ENCODE data around the gene MYOZ2.

The MYOZ2 gene

DNA sequence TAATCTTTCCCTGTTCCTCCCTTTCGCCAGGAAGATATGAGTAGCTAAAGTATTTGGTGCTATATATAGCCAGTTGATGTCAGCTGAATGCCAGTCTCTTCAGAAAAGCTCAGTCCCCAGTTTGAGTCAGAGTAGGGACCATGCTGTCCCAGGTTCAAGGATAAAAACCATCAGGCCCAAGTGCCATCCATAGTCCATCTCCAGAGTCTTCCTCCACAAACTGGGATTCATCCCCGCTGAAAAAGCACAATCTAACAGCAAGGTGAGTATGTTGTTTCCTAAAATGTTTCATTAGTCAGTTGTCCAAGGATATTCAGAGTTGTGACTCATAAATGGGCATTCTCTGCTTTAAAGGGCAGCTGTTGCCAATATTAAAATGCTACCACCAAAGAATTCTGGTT lies at the start of gene MYOZ2:
Gene MYOZ2, plus strand, starts transcription at position 112 of the 401 bp plus-strand sequence. CDS start 694 bp downstream, outside the sequence.
- no peak for DNase-seq

DNA sequence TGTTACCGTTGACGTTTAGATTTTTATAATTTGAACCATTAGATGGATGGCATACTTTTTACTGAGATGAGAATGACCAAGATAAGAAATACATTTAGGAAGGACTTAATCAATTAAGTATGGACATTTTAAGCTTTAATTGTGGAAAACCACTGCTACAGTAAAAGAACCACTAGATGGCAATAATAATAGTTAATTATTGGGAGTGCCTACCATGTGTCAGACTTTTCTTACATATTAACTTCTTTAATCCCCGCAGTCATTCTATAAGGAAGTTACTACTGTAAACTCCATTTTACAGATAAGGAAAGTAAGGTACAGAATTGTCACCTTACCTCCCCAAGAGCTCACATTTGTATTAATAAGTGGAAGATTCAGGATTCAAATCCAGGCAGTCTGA lies 48.5 kb upstream of the MYOZ2 start:
- DNase-seq: no peak

DNA sequence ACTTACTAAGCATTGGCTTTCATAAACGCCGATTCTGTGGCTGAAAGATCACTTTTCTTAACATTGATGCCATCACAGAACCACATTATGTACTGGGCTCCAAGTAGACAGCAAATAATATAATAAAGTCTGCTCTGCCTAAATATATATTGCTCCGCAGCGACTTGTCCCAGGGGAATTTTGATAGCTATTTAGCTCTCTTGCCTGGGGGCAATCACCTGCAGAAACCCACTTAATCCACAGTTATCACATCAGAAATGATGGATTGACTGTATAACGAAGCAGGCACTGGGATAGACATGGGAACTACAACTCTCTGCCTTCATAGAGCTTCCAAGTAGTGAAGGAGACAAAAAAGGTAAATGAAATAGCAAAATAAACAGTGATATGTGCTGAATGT lies 48.0 kb upstream of the MYOZ2 start:
- no peak for DNase-seq

DNA sequence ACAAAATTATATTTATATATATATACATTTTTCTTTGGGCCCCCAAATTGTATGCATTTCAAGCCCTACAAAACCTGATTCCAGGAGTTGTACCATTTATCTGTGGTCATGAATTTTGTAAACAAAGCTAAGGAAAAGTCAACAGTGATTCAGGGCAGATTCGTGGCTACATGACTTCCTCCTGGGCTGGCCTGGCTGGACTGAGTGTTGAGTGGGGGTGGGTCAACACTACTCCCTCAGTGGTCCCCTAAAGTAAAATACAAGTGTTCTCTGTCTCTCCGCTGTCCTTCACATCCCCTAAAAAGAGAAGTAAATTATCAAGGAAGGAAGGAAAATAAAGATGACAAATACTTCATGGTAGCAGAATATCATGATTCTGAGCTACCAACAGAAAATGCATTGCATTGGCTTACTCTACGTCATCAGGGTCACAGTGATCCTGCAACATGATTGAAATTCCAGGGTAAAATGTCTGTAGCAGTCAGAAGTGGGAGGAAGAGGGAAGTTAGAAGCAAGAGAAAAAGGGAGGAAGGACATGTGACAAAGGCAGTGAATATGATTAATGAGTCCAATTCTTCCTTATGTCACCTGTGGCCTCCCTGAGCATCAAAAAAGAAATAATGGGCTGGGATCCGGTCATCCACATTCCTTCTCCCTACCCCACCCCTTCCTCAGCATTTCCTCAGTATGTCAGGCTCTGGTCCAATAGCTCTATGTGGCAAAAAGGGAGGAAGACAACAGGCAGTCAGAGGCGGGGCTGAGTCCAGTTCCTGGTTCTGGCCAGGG lies 42.4 kb upstream of the MYOZ2 start:
- DNase-seq: no peak

DNA sequence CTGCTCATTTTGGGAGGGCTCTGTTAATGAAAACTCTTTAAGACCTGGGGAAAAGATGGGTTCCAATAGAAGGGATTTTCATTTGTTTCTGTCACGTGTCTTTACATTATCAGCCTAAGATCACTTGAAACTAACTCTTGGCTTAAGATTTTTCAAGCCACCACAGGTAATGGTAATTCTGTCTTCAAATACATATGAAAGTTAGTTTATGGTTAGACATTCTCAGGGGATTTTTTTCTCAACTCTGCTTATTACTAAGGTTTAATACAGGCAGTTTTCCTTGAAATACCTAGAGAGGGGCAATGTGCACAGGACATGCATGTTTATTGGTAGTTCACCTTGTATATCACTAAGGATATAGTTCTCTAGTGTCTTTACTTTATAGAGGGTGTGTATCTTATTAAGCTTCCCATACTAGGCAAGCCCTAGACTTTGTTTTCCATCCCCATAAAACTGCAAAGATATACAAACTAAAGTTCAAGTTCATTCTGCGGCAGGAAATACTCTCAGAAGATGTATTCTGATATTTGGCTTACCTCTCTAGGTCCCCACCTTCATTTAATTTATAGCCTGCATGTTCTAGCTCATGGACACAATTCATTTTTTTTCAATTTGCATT lies 38.2 kb upstream of the MYOZ2 start:
- no peak for DNase-seq

DNA sequence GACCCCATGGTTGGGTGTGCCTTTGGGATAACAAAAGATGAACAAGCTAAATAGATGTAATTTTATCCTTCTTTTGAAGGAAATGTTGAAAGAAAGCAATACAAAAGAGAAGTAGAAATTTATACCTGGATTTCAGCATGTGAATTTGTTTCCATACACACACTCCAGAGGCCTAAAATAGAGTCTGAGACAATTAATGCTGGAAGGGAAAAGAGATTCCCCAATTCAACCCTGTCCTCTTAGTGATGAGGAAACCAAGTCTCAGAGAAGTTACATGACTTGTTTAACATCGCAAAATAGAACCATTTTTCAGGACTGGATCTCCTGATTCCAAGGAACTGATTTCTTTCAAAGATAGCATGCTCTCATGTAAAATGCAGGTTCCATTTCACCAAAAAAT lies 37.3 kb upstream of the MYOZ2 start:
- no peak for DNase-seq

DNA sequence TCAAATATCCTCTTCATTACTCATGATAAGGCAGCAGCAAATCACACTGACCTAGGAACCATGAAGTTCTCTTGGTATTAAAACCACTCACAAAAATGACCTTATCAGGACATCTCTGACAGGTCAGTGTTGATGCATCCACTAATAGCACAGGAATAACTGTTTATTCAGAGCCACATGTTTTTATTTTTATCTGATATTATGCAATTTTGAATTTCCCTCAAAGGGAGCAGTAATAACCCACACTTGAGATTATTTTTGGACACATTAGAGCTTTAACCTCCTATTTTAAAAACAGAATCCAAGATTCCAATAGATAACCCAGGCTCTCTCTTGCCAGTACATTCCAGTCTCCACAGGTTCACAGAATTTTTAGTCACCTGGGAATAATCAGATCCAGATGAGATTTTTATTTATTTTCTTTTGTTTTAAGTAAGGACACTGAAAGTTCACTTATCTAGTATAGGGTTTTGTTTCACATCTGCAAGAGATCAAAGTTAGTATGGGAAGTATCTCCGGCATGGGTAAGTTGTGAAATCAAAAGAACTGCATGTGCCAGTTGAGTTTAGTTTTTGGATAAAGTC lies 36.3 kb upstream of the MYOZ2 start:
- DNase-seq: no peak

DNA sequence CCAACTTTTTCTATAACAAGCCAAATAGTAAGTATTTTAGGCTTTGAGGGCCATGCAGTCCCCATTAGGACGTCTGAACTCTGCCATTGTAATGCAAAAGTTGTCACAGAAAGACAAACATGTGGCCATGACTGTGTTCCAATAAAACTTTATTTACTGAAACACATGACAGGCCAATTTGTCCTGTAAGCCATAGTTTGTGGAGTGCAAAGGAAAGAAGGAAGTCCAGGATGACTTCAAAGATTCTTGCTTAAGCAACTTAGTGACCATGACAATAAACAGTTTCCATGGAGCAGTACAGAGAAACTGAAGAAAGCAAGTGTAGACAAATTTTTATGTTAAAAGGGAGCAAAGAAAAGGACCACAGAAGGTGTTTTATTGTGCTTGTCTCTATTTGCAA lies 35.0 kb upstream of the MYOZ2 start:
- no peak for DNase-seq

DNA sequence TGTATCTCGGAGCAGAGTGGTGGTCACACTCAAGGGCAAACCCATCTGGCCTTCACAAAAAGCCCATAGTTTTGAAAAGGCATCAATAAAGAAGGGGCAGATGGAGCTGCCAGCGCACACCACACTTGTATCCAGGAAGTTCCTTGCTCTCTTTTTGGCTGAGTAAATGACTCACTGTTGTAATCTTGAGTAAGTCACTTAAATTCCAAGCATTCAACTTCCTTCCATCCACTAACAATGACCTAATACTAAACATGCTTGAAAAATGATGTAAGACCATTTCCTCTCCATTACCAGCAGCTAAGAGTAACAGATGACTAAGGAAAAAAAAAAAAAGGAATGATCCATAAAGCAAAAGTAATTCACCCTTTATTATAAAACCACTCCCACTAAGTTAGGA lies 32.4 kb upstream of the MYOZ2 start:
- no peak for DNase-seq

DNA sequence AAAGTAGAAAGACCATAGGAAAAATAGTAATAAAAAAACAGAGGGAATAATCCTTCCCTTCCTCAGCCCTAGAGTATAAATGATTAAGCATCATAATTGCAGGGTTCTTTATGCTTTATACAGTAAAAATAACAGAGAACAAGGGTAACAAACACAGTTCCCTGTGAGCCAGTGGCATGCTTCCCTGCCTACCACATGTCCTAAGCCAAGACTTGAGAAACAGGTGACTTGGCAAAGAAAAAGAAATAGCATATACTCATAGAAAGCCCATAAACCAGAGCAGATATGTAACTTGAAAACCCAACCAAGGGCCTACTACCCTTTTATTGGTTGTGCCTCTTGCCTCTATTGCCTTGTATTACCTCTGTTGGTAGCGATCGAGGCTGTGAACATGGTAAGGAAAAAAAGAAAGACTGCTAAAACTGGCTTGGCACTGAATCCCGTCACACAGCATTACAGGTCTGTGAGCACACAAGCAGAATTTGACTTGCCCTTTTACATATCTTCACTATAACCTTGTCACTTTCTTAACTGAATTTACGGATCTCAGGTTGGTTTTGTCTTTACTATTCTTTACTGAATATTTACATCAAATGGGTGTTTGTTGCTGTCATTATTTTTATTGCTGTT lies 30.9 kb upstream of the MYOZ2 start:
- DNase-seq: no peak

DNA sequence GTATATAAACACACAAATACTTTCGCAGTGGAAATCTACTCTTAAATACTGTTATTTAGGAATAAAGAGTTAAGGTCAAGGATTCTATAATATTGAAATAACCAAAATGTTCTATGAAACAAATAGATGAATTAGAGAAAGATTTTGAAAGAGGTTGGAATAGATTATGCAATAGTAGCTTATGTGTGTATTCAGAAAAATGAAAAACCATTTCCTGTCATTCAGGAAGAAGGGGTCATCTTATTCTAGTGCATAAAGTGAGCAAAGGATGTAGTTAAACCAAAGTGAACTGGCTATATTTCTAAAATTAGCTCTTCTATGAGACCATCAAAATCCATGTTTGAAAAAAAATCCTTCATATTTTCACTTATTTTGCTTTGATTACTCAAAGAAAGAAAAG lies 30.0 kb upstream of the MYOZ2 start:
- no peak for DNase-seq

DNA sequence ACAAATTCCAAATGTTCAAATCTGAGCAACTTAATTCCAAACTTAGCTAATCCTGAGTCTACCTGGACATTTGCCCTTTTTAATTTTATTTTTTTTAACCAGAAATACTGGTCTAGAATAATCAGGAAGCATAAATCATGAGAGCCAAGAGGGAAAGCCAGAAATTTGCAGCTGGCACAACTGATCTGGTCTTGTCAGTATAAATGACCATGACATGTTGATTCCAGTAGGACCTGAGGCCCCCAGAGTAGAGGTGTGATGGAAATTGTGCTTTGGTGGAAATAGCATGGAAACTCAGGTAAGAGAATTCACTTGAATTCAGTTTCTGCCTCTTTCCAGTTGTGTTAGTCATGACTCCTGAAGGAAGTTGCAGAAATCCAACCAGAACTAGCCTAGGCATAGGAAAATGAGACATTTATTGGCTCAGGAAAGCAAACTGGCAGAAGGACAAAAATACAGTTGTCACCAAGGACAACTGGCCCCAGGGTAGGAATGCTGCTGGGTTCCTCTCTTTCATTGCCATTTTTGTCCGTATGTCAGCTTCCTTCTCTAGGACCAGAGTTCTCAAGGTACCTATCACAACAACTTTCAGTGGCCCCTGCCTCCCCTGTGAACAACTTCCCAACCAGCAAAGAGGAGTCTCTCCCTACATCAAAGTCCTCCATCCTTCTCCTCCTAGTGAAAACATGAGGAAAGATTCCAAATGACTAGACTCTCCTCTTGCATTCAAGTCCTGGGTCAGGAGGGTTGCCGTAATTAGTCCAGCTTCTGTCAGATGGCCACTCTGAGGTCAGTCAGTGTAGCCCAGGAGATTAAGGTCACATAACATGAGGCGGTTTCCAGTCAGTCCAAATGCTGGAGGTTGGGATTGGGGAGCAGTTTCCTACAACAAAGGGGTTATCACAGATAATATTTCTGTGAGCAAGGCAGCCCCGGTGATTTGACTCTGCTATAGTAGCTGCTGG lies 29.3 kb upstream of the MYOZ2 start:
- DNase-seq: no peak

DNA sequence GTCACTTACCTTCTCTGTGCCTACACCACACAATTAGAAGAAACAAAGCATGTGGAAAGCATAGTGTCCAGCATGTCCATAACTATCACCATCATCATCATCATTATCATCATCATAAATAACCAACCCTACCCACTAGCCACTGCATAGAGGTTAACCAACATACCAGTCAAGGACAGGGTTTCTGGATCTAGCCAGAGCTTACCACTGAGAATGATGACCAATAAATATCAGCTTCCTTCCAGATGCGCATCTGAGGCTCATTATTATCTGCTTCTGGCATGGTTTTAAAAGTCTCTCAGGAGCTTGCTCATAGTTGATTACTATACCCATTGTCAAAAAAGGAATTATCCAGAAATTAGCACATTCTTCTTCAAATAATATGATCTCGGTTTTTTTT lies 25.5 kb upstream of the MYOZ2 start:
- DNase-seq: no peak

DNA sequence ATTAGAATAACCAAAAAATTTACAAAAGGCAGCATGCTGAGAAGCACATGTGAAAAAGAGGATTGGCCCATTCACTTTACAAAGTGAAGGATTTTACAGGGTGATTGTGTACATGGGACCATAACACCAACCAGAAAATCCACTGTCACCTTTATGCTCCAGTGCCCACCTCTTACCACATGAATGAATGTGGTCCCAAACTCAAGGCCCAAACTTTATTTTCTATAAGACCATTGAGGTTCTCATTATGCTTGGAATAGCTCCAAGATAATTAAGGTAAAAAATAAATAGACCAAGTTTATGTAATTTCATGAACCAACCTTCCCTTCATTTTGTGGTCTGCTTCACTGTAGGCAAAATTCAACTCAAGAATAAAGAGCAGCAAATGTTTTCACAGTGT lies 24.3 kb upstream of the MYOZ2 start:
- DNase-seq: no peak

DNA sequence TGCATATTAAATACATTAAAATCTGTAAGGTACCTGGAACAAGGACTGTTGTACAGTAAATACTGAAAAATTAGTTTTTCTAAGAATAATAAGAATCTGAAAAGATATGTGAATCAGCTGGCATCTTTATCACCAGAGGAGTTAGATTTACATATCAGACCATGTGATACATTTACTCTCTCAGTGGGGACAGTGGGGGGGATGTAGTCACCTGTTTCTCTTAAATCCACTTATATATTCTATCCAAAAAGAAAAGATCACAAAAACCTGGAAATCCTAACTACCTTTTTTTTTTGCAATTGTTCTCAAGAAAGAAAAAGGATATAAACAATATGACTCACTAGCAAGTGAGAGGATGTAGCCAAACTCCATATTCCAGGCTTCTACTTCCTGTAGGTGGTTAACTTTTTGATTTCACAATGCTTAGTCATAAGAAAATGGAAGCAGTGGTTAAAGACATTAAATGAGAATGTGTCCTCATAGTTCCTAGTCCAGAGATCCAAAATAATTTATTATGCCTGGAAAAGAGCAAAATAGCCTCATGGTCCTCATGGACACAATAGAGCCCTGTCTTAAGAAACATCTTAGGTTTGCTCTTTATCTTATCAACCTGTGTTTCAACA lies 22.5 kb upstream of the MYOZ2 start:
- no peak for DNase-seq

DNA sequence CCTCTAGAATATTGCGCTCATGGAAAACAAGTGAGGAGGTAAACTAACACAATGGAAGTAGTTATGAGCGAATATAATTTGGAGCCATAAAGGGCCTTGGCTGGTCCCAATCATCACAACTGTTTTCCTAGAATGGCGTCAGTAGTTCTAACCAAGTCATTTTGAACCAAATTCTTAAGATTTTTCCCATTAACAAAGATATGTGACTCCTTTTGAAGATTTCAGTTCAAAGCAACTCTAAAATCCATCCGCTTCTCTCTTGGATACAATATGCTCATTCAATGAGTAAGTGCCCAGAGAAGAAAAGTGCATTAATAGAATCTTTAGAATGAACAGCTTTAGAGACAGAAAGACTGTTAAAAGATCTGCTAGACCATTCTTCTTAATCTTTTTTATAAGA lies 19.6 kb upstream of the MYOZ2 start:
- no peak for DNase-seq

DNA sequence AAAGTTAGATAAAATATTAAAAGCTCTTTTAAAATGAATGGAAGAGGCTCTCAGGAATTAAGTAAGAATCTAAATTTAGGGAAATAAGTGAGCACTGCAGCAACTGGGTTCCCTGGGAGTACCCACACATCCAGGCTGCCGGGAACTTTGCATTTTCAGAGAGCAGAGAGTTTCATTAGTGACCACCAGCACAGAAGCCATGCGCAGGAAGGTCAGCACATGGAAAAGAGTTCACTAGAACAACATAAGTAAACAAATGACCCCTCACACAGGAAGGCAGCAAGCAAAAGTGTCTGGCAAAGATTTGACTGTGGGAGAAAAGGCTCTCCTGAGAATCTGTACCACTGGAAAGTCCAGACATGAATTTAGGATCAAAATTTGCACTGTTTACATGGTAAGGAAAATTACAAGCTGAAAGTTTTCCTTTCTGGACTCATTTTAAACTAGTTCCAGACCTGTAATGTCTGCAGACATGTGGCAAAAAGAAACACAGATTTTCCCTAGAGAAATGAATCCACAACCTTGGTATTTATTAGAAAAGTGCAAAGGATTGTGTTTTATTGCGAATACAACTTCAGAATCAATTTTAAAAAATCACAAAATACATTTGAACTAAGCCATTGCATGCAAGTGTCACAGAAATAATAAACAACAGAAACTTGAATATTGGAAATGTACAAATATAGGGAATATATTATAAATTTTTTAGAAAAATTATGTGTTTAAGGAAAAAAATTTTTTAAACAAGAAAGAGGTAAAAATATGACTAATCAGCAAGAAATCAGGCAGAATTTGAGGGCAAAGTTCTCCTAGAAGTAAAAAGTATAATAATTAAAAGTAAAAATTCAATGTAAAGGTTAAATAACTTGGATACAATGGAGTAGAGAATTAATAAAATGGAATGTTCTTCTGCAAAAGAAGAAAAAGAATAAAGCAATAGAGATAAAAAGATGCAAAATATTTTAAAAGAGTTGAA lies 18.4 kb upstream of the MYOZ2 start:
- no peak for DNase-seq

DNA sequence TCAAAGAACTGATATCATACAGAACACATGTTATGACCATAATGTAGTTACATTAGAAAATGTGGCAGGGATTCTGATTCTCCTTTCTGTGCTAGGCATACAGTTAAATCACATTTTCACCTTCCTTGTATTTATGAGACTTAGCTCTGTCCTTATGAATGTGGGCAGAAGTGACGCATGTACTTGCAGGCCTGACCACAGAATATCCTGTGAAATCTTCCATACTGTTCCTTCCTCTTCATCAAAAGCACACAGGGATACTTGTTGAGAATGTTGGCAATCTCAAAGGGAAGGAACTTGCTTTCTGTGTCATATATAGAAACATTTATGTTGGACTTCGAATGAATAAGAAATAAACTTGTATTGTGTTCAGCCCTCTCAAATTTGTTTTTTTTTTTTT lies 17.2 kb upstream of the MYOZ2 start:
- DNase-seq: no peak

DNA sequence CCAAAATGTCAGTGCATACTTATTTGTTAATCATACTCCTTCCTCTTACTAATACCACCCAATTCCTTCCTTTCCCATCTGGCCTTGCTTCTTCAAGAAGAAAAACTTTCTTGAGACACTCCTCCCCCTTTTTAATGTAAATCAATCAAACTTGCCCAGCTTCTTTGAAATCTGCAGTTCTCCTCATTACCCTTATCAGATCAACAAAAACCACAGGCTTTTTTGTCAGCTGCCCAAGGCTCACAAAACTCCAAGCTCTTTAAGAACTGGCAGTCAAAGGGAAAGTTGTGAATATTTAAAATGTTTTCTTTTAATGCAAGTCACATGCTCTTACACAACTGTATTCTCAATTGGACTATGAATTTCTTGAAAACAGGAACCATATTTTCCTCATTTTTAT lies 11.3 kb upstream of the MYOZ2 start:
- DNase-seq: no peak

DNA sequence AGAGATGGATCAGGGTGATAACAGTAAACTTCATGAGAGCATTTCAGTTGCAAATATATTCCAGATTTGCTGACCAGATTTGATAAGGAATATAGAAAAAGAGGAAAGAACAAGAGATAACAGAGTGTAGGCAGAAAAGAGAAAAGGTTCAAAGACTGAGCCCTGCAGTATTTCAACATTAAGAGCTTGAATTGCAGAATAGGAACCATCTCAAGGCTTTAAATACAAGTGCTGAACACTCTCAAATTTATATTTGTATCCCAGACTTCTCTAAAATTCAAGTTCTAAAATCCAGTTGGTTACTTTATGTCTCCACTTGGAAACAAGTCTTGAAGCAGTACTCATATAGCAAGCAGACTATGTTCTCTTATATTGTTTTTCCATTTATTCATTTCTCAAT lies 9.7 kb upstream of the MYOZ2 start:
- DNase-seq: no peak

DNA sequence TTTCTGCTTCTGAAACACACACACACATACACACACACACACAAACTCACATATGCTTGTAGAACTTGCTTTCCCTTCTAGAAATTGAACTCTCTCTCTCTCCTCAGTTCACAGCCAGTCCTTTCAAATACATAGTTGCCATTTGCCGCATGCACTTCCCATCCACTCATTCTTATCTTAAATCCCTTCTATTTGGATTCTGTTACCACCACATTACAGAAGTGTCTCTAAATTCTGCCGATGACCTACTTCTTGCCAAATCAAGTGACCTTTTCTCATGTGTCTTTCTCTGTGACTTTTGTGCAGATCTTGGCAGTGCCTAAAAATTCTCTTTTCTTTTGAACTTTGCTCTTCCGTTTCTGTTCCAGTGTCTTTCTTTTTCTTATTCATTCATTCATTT lies 7.5 kb upstream of the MYOZ2 start:
- no peak for DNase-seq

All from NCI-H2081 (cell line).